DOHH2 (cell line): ENCODE results near the gene PLLP.

Experiments
- H3F3A ChIP-seq: fragments of 200-600 bp; sonication (generic), shearing (Covaris generic); 2 replicates; pipeline ENCODE4 v1.6.0; 2016; ENCODE audit warnings: antibody characterized with exemption, mild to moderate bottlenecking; ENCODE audit not compliant: control insufficient read depth, insufficient read depth
- H3K27ac ChIP-seq: fragments of 200-600 bp; sonication (generic); 2 replicates; pipeline ENCODE4 v1.5.1; 2014; ENCODE audit warnings: low read depth, mild to moderate bottlenecking, low read length, moderate library complexity
- H3K27me3 ChIP-seq: fragments of 200-600 bp; sonication (generic); 2 replicates; pipeline ENCODE4 v1.6.1; 2014; ENCODE audit warnings: mild to moderate bottlenecking, low read length, mixed read lengths; ENCODE audit not compliant: control insufficient read depth
- H3K36me3 ChIP-seq: fragments of 200-600 bp; sonication (generic); 2 replicates; pipeline ENCODE4 v1.6.1; 2014; ENCODE audit warnings: mild to moderate bottlenecking, low read length, moderate library complexity, mixed read lengths; ENCODE audit not compliant: control insufficient read depth
- H3K4me1 ChIP-seq: fragments of 200-600 bp; sonication (generic); 2 replicates; pipeline ENCODE4 v1.6.1; 2014; ENCODE audit warnings: mild to moderate bottlenecking, low read length, mixed read lengths; ENCODE audit not compliant: control insufficient read depth
- H3K4me2 ChIP-seq: fragments of 200-600 bp; sonication (generic); 2 replicates; pipeline ENCODE4 v1.6.0; 2014; ENCODE audit warnings: mild to moderate bottlenecking, low read length, moderate library complexity
- H3K4me3 ChIP-seq: fragments of 200-600 bp; sonication (generic); 2 replicates; pipeline ENCODE4 v1.5.1; 2014; ENCODE audit warnings: mild to moderate bottlenecking, low read length, mixed read lengths
- H3K79me2 ChIP-seq: fragments of 200-600 bp; sonication (generic); 2 replicates; pipeline ENCODE4 v1.6.1; 2014; ENCODE audit warnings: mild to moderate bottlenecking, low read length, mixed read lengths; ENCODE audit not compliant: control insufficient read depth
- H3K9me2 ChIP-seq: fragments of 200-600 bp; sonication (generic); replicated peaks from 2 replicates; pipeline ENCODE4 v1.6.1; 2014; ENCODE audit warnings: mild to moderate bottlenecking, low read length, mixed read lengths; ENCODE audit not compliant: control insufficient read depth
- H3K9me3 ChIP-seq: fragments of 200-600 bp; sonication (generic); 2 replicates; pipeline ENCODE4 v1.6.1; 2014; ENCODE audit warnings: antibody characterized with exemption, low read length, mixed read lengths; ENCODE audit not compliant: control insufficient read depth, insufficient read depth
- H4K20me1 ChIP-seq: fragments of 200-600 bp; sonication (generic); 2 replicates; pipeline ENCODE4 v1.6.0; 2014; ENCODE audit warnings: low read depth, mild to moderate bottlenecking, antibody characterized with exemption, low read length, moderate library complexity; ENCODE audit not compliant: control insufficient read depth, insufficient read depth
- CTCF ChIP-seq: fragments of 200-600 bp; sonication (generic); IDR thresholded peaks from one replicate; pipeline ENCODE4 v1.5.1; 2014; ENCODE audit warnings: antibody characterized with exemption, mild to moderate bottlenecking, low read depth, low read length; ENCODE audit not compliant: poor library complexity, severe bottlenecking
- EZH2phosphoT487 ChIP-seq: fragments of 200-600 bp; sonication (generic); IDR thresholded peaks from 2 replicates; pipeline ENCODE4 v1.6.1; 2017; ENCODE audit warnings: borderline replicate concordance, mild to moderate bottlenecking, antibody characterized with exemption, low read length, moderate library complexity, mixed read lengths

Gene PLLP

DNA sequence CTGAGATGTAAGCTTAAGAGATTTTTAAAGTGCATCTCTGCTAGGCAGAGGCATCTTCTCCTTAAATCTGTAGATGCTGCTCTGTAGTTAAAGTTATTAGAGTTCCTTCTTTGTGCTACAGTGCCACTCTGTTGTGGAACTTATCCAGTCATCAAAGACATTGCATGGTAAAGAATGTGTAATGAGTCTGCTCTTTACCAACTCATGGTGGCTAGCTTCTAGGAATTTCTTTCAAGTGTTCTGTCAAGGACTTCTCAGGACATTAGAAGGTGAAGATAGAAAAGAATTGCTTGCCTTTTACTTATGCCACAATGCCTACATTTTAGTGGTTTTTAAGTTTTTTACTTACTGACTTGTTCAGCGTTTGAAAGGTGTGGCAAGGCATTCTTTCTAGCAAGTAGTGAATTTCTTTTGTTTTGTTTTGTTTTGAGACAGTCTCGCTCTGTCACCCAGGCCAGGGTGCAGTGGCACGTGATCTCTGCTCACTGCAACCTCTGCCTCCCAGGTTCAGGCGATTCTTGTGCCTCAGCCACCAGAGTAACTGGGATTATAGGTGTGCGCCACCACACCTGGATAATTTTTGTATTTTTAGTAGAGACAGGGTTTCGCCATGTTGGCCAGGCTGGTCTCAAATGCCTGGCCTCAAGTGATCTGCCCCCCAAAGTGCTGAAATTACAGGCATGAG is 59.7 kb downstream of the PLLP start:
- Histone ChIP-seq H3K4me1 (peaks cover 16% of the 10 kb centered on the region), H3K79me2 (no peaks in the 10 kb centered on the region), H3K27me3 (no peaks in the 10 kb centered on the region), H3K4me2 (0 out of 2 replicates have a peak overlapping the region, but pooled peaks have one; percentile 14), H3K4me3 (no peak overlapping the region), H4K20me1 (no peaks in the 10 kb centered on the region), H3K9me3 (no peaks in the 10 kb centered on the region), H3F3A (no peaks in the 10 kb centered on the region), H3K27ac (no peak overlapping the region), H3K9me2 (no peaks in the 10 kb centered on the region), H3K36me3 (peaks cover 65% of the 10 kb centered on the region)
- TF ChIP-seq EZH2phosphoT487 (no peak), CTCF (no peak)

- H3K27ac ChIP-seq, result no peak overlapping the region
- H3K9me2 ChIP-seq, result no peaks in the 10 kb centered on the region
- no peaks in the 10 kb centered on the region for H4K20me1 ChIP-seq
- H3K9me3 ChIP-seq, result no peaks in the 10 kb centered on the region
- H3K4me3 ChIP-seq, result no peak overlapping the region
- peaks cover 59% of the 10 kb centered on the region for H3K36me3 ChIP-seq
- no peaks in the 10 kb centered on the region for H3K27me3 ChIP-seq
- no peak overlapping the region for H3K4me2 ChIP-seq
- H3F3A ChIP-seq, result no peaks in the 10 kb centered on the region
- H3K4me1 ChIP-seq, result peaks cover 16% of the 10 kb centered on the region
- TF ChIP-seq CTCF, result no peak
- no peak for TF ChIP-seq EZH2phosphoT487
- H3K79me2 ChIP-seq, result no peaks in the 10 kb centered on the region
Observed at GRCh38 chr16:57223057-57223456, 61.4 kb downstream of the PLLP start.

DNA sequence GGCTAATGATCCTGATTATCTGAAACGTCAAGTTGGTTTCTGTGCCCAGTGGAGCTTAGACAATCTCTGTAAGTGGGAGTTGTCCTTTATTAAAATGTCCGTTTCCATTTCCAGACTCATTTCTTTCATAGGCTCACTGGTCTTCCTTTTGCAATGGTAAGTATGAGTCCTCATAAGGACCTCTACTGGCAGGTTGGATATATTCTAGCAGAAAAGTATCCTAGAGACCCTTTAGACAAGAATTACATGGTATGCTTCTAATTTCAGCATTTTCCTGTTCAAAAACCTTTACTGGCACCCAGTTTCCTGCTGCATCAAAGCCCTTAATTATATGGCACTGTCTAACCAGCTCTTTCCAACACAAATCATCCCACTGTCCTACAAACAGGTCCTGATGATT is 67.5 kb downstream of the PLLP start:
- no peak overlapping the region for H3K4me3 ChIP-seq

More for the DNA sequence above, 67.5 kb downstream of the PLLP start:
- no peak for TF ChIP-seq CTCF
- TF ChIP-seq EZH2phosphoT487, result no peak
- Histone ChIP-seq H3K79me2 (no peaks in the 10 kb centered on the region), H3K36me3 (peaks cover 66% of the 10 kb centered on the region), H3K4me2 (no peak overlapping the region), H3K9me2 (no peaks in the 10 kb centered on the region), H3K27ac (no peak overlapping the region), H3K9me3 (no peaks in the 10 kb centered on the region), H3F3A (no peaks in the 10 kb centered on the region), H4K20me1 (no peaks in the 10 kb centered on the region), H3K4me1 (no peaks in the 10 kb centered on the region), H3K27me3 (no peaks in the 10 kb centered on the region)
